ENCODE results near the gene ZNF335. TPM values are rescaled to one million over a fixed set of nuclear protein-coding genes. Genes with fewer than 3 reads are reported as not detected.
"Not testable (repeated sequence)": the region's sequence is repeated elsewhere in the genome, so short reads cannot be mapped to it uniquely, and the experiment has no call there.

The ZNF335 gene
- total and polyA plus RNA-seq, 9 donors = 3.5 to 25.7 (median 15.7) TPM

DNA sequence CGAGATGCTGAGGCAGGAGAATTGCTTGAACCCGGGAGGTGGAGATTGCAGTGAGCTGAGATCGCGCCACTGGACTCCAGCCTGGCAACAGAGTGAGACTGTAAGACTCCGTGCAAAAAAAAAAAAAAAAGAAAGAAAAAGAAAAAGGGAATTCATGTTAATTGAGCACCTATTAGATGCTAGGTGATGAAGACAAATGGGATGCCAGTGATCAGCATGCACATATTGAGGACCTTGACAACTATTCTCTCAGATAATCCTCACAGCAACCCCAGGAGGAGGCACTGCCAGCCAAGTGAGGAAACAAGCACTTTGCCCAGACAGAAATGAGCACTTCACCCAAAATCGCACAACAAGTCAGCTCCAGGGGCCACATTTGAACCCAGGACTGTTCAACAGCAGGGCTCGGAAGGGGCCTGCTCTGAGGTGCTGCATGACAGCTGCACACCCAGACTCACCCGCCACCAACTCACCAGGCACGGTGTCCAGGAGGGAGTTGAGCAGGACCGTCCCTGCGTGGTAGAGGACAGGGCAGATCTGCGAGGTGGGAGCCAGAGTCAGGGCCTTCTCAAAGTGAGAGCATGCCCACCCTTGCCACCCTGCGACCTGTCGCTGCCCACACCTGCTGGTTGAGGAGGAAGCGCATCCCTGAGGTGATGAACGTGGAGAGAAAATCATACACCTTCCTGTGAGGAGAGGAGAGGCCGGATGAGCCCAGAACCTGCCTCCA lies 64.6 kb downstream of the ZNF335 start:
- intact Hi-C loops (cut with DNase I) = no loop called here
- DNase-seq = no peak
- no peak overlapping the region for H3K27ac ChIP-seq
- WGBS, 3 donors = 91% methylated on average over 17 of the region's 17 CpGs
- no peak overlapping the region for H3K4me3 ChIP-seq
- H3K9me3 ChIP-seq = no peaks in the 10 kb centered on the region
- TF ChIP-seq EP300 (IDR thresholded peaks at IDR 0.05) (no peak), POLR2A (IDR thresholded peaks at IDR 0.05) (no peak)
- TF ChIP-seq, protein P1, sequence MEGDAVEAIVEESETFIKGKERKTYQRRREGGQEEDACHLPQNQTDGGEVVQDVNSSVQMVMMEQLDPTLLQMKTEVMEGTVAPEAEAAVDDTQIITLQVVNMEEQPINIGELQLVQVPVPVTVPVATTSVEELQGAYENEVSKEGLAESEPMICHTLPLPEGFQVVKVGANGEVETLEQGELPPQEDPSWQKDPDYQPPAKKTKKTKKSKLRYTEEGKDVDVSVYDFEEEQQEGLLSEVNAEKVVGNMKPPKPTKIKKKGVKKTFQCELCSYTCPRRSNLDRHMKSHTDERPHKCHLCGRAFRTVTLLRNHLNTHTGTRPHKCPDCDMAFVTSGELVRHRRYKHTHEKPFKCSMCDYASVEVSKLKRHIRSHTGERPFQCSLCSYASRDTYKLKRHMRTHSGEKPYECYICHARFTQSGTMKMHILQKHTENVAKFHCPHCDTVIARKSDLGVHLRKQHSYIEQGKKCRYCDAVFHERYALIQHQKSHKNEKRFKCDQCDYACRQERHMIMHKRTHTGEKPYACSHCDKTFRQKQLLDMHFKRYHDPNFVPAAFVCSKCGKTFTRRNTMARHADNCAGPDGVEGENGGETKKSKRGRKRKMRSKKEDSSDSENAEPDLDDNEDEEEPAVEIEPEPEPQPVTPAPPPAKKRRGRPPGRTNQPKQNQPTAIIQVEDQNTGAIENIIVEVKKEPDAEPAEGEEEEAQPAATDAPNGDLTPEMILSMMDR (IDR thresholded peaks at IDR 0.05) = no peak
- peaks cover 5% of the 10 kb centered on the region for H3K4me1 ChIP-seq (ENCODE audit: insufficient read depth)
- H3K36me3 ChIP-seq = no peaks in the 10 kb centered on the region
- no peaks in the 10 kb centered on the region for H3K27me3 ChIP-seq

DNA sequence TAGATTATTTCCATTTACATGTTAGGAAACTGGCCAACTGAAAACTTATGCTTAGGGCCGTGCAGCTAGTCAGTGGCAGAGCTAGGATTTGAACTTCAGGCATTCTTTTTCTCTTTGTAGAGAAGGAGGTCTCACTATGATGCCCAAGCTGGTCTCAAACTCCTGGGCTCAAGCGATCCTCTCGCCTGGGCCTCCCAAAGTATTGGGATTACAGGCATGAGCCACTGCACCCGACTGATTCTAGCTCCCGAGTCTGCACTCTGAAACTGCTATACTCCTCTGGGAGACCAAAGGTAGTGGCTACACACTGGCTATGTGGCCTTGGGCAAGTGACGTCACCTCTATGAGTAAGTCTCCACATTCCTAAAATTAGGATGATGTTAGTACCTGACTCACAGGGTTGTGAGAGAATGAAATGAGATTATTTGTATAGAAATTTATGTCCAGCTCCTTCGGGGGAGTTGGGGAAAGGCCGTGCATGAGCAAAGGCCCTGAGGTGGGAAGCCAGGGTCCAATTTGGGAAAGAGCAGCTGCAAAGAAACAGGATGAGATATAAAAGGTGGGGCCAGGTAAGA lies 66.4 kb downstream of the ZNF335 start:
- no peak for DNase-seq
- Histone ChIP-seq H3K4me3 (no peak overlapping the region), H3K36me3 (no peaks in the 10 kb centered on the region), H3K4me1 (ENCODE audit: insufficient read depth) (peaks cover 3% of the 10 kb centered on the region), H3K27me3 (no peaks in the 10 kb centered on the region), H3K27ac (no peak overlapping the region), H3K9me3 (no peaks in the 10 kb centered on the region)
- no peak for TF ChIP-seq POLR2A (IDR thresholded peaks at IDR 0.05)
- intact Hi-C loops (cut with DNase I) = no loop called here
- WGBS, 3 donors = 71 to 76% (median 74%) methylated on average over 8 of the region's 8 CpGs

DNA sequence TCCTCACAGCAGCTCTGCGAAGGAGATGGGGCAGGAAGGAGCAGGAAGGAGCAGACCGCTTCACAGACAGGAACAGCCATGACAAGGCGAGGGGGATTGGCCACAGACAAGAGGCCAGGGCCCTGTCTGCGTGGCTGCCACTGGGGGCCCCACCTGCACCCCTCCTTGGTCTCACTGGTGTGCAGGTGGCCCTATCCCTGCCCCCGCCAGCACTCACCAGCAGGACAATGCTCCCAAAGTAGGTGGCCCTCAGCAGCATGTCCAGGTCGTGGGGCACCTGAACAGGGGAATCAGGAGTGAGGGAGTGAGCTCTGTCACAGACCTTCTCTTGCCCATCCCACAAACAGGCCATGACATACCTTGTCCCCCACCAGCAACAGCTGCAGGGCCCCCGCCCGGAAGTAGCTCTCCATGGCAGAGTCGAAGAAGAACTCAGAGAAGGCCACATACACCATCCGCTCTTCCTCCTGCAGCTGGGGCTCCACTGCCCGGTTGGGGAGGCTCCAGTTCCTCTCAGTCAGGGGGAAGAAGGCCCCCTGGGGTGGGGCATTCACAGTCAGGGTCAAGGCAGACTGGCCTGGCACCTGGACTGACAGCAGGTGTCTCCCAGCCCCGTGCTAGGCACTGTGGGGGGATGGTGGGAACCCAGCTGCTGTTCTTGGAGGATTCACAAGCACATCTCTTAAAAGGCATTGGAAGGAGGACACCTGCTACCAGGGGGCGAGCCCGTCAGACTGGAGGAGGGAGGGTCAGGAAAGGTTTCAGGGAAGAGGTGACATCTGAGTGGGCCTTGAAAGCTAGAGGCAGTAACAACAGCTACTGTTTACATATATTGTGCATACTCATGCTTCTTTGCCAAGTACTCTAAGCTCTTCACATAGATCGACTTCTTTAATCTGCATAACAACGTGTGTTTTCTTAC lies 67.2 kb downstream of the ZNF335 start:
- no peaks in the 10 kb centered on the region for H3K27me3 ChIP-seq
- H3K36me3 ChIP-seq = no peaks in the 10 kb centered on the region
- H3K4me1 ChIP-seq (ENCODE audit: insufficient read depth) = no peaks in the 10 kb centered on the region
- no peaks in the 10 kb centered on the region for H3K9me3 ChIP-seq
- no peak for DNase-seq
- 74 to 80% (median 74%) methylated on average over 16 of the region's 16 CpGs for WGBS, 3 donors
- intact Hi-C loops (cut with DNase I) = no loop called here
- no peak overlapping the region for H3K27ac ChIP-seq
- TF ChIP-seq EP300 (IDR thresholded peaks at IDR 0.05) (no peak), POLR2A (IDR thresholded peaks at IDR 0.05) (no peak)
- TF ChIP-seq, protein P1 (IDR thresholded peaks at IDR 0.05) = no peak
- no peak overlapping the region for H3K4me3 ChIP-seq

DNA sequence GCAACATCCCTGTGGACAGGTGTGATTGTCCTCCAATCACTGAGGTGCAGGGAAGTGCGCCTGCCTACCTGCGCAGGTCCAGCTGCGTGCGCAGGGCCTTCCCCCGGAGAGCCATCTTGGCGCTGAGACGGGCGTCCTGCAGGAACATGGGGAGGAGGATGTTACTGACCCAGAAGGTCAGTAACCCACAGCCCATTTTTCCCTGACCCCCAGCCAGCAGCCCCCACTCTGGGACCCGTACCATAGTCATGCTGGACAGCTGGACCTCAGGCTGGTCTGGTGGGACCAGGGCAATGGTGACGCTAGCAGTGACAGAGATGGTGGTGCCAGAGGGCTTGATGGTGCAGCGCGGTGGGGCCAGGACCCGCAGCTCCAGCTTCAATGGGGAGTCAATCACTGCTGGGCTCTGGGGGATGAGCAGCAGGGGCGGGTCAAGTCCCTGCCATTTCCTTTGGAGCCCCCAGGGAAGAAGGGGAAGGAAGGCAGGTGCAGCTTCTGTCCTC lies 69.8 kb downstream of the ZNF335 start:
- Histone ChIP-seq H3K4me3 (no peak overlapping the region), H3K27ac (no peak overlapping the region), H3K36me3 (no peaks in the 10 kb centered on the region), H3K4me1 (ENCODE audit: insufficient read depth) (no peaks in the 10 kb centered on the region), H3K9me3 (no peaks in the 10 kb centered on the region), H3K27me3 (no peaks in the 10 kb centered on the region)
- no peak for DNase-seq
- TF ChIP-seq EP300 (IDR thresholded peaks at IDR 0.05) (no peak), POLR2A (IDR thresholded peaks at IDR 0.05) (no peak)
- TF ChIP-seq, protein P1 (IDR thresholded peaks at IDR 0.05) = no peak
- WGBS, 3 donors = 91 to 95% (median 92%) methylated on average over 14 of the region's 14 CpGs
- intact Hi-C loops (cut with DNase I) = no loop called here

DNA sequence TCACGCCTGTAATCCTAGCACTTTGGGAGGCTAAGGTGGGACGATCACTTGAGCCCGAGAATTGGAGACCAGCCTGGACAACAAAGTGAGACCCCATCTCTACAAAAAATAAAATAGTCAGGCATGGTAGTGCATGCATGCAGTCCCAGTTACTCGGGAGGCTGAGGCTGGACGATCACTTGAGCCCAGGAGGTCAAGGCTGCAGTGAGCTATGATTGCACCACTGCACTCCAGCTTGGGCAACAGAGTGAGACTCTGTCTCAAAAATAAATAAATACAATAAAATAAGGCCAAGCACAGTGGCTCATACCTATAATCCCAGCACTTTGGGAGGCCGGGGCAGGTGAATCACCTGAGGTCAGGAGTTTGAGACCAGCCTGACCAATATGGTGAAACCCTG lies 70.7 kb downstream of the ZNF335 start:
- DNase-seq; H3K27me3 ChIP-seq; H3K4me3 ChIP-seq; H3K4me1 ChIP-seq (ENCODE audit: insufficient read depth); H3K36me3 ChIP-seq; H3K9me3 ChIP-seq; intact Hi-C loops (cut with DNase I); H3K27ac ChIP-seq: not testable (repeated sequence)
- 68 to 82% (median 80%) methylated on average over 6 of the region's 6 CpGs for WGBS, 3 donors

All from ovary (tissue), 9 donors.